SU-DHL-6 (cell line): Measurements from ENCODE around the gene DCTN2.

Experiments used
- CTCF ChIP-seq: fragments of 200-600 bp; sonication (generic); IDR thresholded peaks from one replicate; pipeline ENCODE4 v1.5.1; 2017; ENCODE audit warnings: antibody characterized with exemption, mild to moderate bottlenecking, low read length, moderate library complexity; ENCODE audit not compliant: insufficient read depth, poor library complexity, severe bottlenecking
- EZH2phosphoT487 ChIP-seq: fragments of 200-600 bp; sonication (generic), shearing (Covaris generic); conservative IDR thresholded peaks from 2 replicates; pipeline ENCODE4 v1.6.1; 2018; ENCODE audit warnings: mild to moderate bottlenecking, antibody characterized with exemption, low read length, moderate library complexity, mixed read lengths

- TF ChIP-seq CTCF (no peak), EZH2phosphoT487 (no peak)
Measured at GRCh38 chr12:57547288-57548012, 458 bp upstream of the DCTN2 start.
